Upper lobe of right lung (tissue), 1 donor: ENCODE measurements around the gene TBX1. TPM values are rescaled to one million over a fixed set of nuclear protein-coding genes. Genes with fewer than 3 reads are reported as not detected.

Experiments
- ATAC-seq: fragments of 200-7000 bp; cut with Tn5 transposase; one replicate; pipeline ENCODE4 v1.9.1; 2020; ENCODE audit warnings: mild to moderate bottlenecking, moderate library complexity
- DNase-seq: peaks from one replicate; pipeline ENCODE4 v3.0.0-alpha.2; 2020
- H3K27ac ChIP-seq: fragments of 200-600 bp; one replicate; pipeline ENCODE4 v1.8.0; 2022
- H3K27me3 ChIP-seq: fragments of 200-600 bp; one replicate; pipeline ENCODE4 v1.8.0; 2022; ENCODE audit warnings: mild to moderate bottlenecking
- H3K36me3 ChIP-seq: fragments of 200-600 bp; one replicate; pipeline ENCODE4 v1.8.0; 2022
- H3K4me1 ChIP-seq: fragments of 200-600 bp; one replicate; pipeline ENCODE4 v1.8.0; 2022
- H3K4me3 ChIP-seq: fragments of 200-600 bp; one replicate; pipeline ENCODE4 v1.8.0; 2022; ENCODE audit warnings: mild to moderate bottlenecking
- H3K9me3 ChIP-seq: fragments of 200-600 bp; one replicate; pipeline ENCODE4 v1.8.0; 2022
- intact Hi-C: fragments of 100-400 bp; cut with DNase I; formaldehyde crosslinking; loops from one replicate; pipeline ENCODE4 v1.11.0; 2022
- total RNA-seq: library from RNA; stranded (reverse); fragmentation: NEBNext Ultra II Directional; extraction: Animal tissue kit (Norgen Biotek cat#: 25700); gene quantifications from one replicate; pipeline ENCODE4 v1.2.1, GENCODE V29; 2021
- TF ChIP-seq, protein P1 (sequence below): fragments of 200-600 bp; IDR thresholded peaks from one replicate; pipeline ENCODE4 v1.8.0; 2022; ENCODE audit warnings: antibody characterized with exemption
- donor health status: DM: no; HTN: yes; CAD: no; lungs with severe emphysema.

Gene TBX1
- total RNA-seq, 1 donor from 2014 or later: 15.4 TPM

DNA sequence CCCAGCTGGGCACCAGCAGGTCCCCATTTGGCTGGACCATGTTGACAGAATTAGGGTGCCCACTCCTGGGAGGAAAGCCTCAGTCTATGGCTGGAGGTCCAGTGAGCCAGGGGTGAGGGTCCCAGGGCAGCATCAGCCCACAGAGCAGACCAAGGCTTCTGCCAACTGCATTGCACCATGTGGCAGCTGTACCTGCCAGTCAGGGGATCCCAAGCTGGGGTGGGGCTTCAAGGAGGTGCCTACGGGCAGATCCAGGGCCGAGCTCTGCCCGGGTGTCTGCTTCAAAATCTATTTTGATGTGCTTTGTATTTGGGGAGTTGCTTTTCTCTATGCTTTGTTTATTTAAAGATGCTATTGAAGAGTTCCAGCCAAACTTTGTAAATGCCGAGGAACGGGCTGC is 26.8 kb upstream of the TBX1 start:
- intact Hi-C loops: loop anchor here (5.0 kb wide), 1 partner anchor 179 kb away; no protein-coding TSS in a partner anchor
- no peak overlapping the region for H3K27ac ChIP-seq
- H3K27me3 ChIP-seq: no peaks in the 10 kb centered on the region
- ATAC-seq (no peak), DNase-seq (no peak)
- TF ChIP-seq, protein P1, sequence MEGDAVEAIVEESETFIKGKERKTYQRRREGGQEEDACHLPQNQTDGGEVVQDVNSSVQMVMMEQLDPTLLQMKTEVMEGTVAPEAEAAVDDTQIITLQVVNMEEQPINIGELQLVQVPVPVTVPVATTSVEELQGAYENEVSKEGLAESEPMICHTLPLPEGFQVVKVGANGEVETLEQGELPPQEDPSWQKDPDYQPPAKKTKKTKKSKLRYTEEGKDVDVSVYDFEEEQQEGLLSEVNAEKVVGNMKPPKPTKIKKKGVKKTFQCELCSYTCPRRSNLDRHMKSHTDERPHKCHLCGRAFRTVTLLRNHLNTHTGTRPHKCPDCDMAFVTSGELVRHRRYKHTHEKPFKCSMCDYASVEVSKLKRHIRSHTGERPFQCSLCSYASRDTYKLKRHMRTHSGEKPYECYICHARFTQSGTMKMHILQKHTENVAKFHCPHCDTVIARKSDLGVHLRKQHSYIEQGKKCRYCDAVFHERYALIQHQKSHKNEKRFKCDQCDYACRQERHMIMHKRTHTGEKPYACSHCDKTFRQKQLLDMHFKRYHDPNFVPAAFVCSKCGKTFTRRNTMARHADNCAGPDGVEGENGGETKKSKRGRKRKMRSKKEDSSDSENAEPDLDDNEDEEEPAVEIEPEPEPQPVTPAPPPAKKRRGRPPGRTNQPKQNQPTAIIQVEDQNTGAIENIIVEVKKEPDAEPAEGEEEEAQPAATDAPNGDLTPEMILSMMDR: no peak
- H3K36me3 ChIP-seq: no peaks in the 10 kb centered on the region
- H3K4me3 ChIP-seq: no peak overlapping the region
- H3K9me3 ChIP-seq: no peaks in the 10 kb centered on the region
- H3K4me1 ChIP-seq: peaks cover 3% of the 10 kb centered on the region

DNA sequence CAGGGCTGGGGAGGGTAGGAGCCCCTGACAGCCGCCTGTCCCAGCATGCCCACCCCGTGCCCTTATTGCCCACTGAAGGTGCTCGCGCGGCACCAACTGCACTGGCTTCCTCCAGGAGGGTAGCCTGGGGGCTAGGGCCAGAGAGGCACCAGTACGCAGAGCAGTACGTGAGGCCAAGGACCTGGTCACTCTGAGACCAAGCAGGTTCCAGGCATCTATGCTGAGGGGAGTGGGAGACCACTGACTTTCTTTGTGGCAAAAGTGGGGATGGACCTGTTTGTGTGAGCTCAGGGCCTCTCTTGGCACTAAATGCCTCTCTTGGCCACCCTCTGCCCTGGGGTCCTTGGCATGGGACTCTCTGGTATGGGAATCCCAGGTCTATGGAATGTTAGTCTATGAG is 26.4 kb upstream of the TBX1 start:
- H3K4me3 ChIP-seq: no peak overlapping the region
- no peaks in the 10 kb centered on the region for H3K27me3 ChIP-seq
- H3K4me1 ChIP-seq: peaks cover 3% of the 10 kb centered on the region
- intact Hi-C loops: loop anchor here (5.0 kb wide), 1 partner anchor 178 kb away; no protein-coding TSS in a partner anchor
- no peak for ATAC-seq
- no peaks in the 10 kb centered on the region for H3K9me3 ChIP-seq
- no peaks in the 10 kb centered on the region for H3K36me3 ChIP-seq
- TF ChIP-seq, protein P1: no peak
- DNase-seq: no peak
- H3K27ac ChIP-seq: no peak overlapping the region

- intact Hi-C loops: loop anchor here (5.0 kb wide), 1 partner anchor 177 kb away; no protein-coding TSS in a partner anchor
- peaks cover 3% of the 10 kb centered on the region for H3K4me1 ChIP-seq
- TF ChIP-seq, protein P1: no peak
- no peak for ATAC-seq
- DNase-seq: no peak
- H3K27ac ChIP-seq: no peak overlapping the region
- no peaks in the 10 kb centered on the region for H3K9me3 ChIP-seq
- no peak overlapping the region for H3K4me3 ChIP-seq
- no peaks in the 10 kb centered on the region for H3K27me3 ChIP-seq
- no peaks in the 10 kb centered on the region for H3K36me3 ChIP-seq
These were observed 25.7 kb upstream of the TBX1 start for GRCh38 chr22:19734837-19735382.

DNA sequence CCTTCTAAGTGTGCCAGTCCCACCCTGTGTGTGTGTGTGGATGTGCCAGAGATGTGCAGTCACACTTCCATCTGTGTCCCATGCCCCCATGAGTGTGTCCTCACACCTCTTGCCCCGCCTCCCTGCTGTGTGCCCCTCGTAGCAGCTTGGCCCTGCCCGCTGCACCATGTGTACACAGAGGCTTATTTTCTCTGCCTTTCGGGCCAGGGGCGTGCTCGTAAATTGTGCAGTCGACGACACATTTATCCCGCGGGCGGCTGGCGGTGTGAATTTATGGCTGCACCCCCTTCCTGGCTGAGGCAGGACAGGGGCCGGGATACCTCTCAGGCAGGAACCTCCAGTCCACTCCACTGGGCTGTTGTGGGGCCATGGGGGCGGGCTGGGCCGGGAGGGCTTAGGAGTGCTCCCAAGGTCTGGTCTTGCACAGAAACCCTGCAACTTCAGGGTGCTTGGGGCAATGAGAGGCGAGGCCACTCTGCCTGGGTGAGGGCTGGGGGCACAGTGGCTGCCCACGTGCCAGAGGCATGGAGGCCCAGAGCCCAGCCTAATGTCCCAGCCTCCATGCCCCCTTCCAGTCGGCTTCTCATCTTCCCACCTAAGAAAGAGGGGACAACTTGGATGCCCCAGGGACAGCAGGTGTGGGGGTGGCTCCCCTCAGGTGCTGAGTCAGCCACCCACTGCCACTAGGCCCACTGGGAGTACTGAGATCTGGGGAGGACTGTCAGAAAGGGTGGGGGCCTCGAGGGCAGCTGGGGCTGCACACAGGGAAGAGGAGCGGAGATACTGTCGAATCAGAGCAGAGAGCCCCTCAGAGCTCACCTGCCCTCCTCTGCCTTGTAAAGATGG is 24.7 kb upstream of the TBX1 start:
- TF ChIP-seq, protein P1: no peak
- peaks cover 2% of the 10 kb centered on the region for H3K4me1 ChIP-seq
- H3K36me3 ChIP-seq: no peaks in the 10 kb centered on the region

DNA sequence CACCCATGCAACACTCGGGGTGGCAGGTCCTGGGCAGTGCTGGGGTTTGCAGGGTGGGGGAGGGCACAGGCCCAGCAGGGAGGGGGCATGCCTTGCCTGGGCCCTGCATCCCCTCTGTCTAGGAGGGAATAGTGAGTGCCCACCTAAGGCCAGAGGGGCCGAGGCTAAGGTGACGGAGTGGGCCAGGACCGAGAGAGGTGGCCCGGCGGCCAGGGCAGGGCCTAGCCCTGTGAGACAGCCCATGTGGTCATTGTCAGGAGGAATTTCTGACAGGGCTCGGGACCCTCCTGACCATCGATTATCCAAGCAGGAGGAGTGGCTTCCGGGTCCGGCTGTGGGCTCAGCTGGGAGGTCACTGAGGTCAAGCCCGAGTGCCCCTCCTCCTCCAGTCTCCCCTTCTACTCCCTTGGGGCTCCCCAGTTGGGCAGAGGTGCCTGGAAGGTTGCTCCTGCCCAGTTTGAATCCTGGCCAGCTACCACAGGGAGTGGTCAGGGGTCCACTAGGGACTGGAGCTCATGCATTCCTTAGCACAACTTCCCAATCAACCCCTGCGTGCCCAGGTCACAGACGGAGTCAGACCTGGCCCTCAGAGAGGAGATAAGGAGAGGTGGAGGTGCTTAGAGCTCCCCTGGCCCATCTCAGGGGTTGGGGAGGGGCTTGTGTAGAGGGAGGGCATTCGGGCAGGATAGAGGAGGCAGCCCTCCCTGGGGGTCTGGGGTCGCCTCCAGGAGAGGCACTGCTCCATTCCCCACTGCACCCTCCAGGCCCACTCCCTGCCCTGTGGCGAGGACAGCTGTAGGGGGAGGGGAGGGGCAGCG is 22.5 kb upstream of the TBX1 start:
- intact Hi-C loops: no loop called here
- ATAC-seq (no peak), DNase-seq (no peak)
- Histone ChIP-seq H3K36me3 (no peaks in the 10 kb centered on the region), H3K27me3 (no peaks in the 10 kb centered on the region), H3K4me3 (no peak overlapping the region), H3K4me1 (no peaks in the 10 kb centered on the region), H3K9me3 (no peaks in the 10 kb centered on the region), H3K27ac (no peak overlapping the region)
- TF ChIP-seq, protein P1: no peak

More for the DNA sequence above, 24.7 kb upstream of the TBX1 start:
- intact Hi-C loops: no loop called here
- H3K9me3 ChIP-seq: no peaks in the 10 kb centered on the region
- H3K4me3 ChIP-seq: no peak overlapping the region
- H3K27ac ChIP-seq: no peak overlapping the region
- ATAC-seq: no peak
- H3K27me3 ChIP-seq: no peaks in the 10 kb centered on the region
- DNase-seq: no peak
